Choroid plexus epithelial cell (primary cell): ENCODE results near the gene GPR4.
A peak's percentile ranks its signal among the peaks of the same experiment; 100 is the strongest.

Experiments
- DNase-seq: peaks from one replicate; pipeline ENCODE4 v3.0.0-alpha.2; 2010; ENCODE audit warnings: low read depth
- H3K4me3 ChIP-seq: 2 replicates; pipeline ENCODE4 v1.5.1; 2011; ENCODE audit warnings: low read depth, mild to moderate bottlenecking, control low read depth, low read length, moderate library complexity
- CTCF ChIP-seq: conservative IDR thresholded peaks from 2 replicates; pipeline ENCODE4 v1.5.1; 2011; ENCODE audit warnings: low read depth, mild to moderate bottlenecking, control low read depth, inconsistent platforms, low read length, moderate library complexity

GPR4 gene

GRCh38 chr19:45593520-45593919 is 8.5 kb downstream of the GPR4 start:
- DNase-seq: no peak
- TF ChIP-seq CTCF: no peak
- no peak overlapping the region for H3K4me3 ChIP-seq

DNA sequence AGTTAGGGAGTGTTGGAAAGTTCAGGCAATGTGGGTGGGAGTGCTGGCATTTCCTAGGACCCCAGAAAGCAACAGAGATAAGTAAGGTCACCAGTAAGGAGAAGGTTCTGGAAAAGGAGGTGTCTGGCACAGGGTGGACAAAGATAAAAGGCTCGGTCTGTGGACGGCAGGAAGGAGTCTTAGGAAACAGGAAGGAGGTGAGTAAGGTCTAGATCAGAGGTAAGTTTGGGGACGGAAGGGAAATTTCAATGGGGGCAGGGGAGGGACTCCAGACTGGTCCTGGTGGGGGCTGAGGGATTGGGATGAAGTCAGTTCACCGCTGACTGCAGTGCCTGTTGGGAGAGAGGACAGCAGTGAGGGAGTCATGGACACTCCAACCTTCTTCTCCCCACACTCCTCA is 9.6 kb downstream of the GPR4 start:
- no peak for DNase-seq
- no peak for TF ChIP-seq CTCF
- no peak overlapping the region for H3K4me3 ChIP-seq

GRCh38 chr19:45591638-45592005 is 10.4 kb downstream of the GPR4 start:
- no peak for DNase-seq
- TF ChIP-seq CTCF: no peak
- no peak overlapping the region for H3K4me3 ChIP-seq

GRCh38 chr19:45591004-45591637 is 10.9 kb downstream of the GPR4 start:
- DNase-seq: peak; percentile 33
- peak; percentile 45 for TF ChIP-seq CTCF

GRCh38 chr19:45590300-45591003 is 11.6 kb downstream of the GPR4 start:
- H3K4me3 ChIP-seq: no peak overlapping the region
- TF ChIP-seq CTCF: no peak
- DNase-seq: no peak

More at GRCh38 chr19:45591004-45591637, 10.9 kb downstream of the GPR4 start:
- no peak overlapping the region for H3K4me3 ChIP-seq

DNA sequence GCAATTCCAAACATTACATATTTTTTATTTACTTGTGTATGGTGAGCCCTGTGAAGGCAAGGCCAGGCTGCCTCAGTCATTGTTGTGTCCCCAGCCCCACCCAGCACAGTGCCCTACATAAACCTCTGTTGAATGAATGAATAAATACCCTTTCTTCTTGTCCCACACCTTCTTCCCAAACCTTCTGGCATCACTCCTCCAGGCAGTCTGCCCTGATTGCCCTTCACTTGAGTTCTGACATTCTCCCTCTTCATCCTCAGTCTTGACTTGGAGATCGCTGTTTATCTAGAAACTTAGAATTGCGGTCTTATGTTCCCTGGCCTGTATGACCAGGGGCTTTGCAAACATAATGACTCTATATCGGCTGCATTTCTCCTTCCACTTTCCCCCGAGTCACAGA is 12.2 kb downstream of the GPR4 start:
- TF ChIP-seq CTCF: no peak
- no peak for DNase-seq
- H3K4me3 ChIP-seq: no peak overlapping the region

DNA sequence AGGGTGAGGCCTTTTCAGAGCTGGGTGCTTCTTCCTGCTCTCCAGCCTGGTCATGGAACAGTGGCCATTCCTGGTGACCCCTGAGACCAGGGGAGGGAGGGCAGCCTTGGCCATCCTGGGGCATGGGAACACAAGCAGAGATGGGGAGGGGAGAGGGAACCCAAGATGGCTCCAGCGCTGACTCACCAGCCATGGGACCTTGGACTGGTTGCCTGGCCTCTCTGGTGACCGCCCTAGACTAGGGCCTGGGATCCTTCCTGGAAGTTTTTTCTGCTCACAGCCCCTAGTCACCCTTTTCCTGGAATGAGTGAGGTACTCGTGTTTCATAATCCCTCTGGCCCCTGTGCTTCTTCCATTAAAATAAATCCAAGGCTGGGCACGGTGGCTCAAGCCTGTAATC is 14.1 kb downstream of the GPR4 start:
- no peak overlapping the region for H3K4me3 ChIP-seq
- no peak for DNase-seq
- TF ChIP-seq CTCF: no peak
